GM10266 (cell line): ENCODE data around the gene WHAMM.

ENCODE experiments used
- DNase-seq: peaks from one replicate; pipeline ENCODE4 v3.0.0; 2012; ENCODE audit errors: extremely low spot score
- TF ChIP-seq, protein P1 (sequence below): IDR thresholded peaks from 2 replicates; pipeline ENCODE4 v1.5.1; 2012; ENCODE audit warnings: mild to moderate bottlenecking, low read depth; ENCODE audit not compliant: control insufficient read depth, insufficient read depth; ENCODE audit errors: missing control alignments

Gene WHAMM

DNA sequence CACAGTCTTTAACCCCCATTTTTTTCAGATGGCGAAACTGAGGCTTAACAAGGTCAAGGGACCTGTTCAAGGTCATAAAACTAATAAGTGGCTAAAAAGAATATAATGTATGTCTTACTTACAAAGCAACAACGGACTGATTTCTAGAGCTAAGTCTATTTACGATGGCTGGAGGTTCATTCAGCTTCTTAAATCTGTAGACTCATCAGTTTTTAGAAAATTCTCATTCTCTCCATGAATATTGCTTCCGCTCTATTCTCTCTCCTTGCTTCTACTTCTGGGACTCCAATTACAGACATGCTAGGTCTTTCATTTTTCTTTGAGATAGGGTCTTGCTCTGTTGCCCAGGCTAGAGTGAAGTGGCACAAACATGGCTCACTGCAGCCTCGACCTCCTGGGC lies 68.9 kb downstream of the WHAMM start:
- DNase-seq = no peak
- TF ChIP-seq, protein P1, sequence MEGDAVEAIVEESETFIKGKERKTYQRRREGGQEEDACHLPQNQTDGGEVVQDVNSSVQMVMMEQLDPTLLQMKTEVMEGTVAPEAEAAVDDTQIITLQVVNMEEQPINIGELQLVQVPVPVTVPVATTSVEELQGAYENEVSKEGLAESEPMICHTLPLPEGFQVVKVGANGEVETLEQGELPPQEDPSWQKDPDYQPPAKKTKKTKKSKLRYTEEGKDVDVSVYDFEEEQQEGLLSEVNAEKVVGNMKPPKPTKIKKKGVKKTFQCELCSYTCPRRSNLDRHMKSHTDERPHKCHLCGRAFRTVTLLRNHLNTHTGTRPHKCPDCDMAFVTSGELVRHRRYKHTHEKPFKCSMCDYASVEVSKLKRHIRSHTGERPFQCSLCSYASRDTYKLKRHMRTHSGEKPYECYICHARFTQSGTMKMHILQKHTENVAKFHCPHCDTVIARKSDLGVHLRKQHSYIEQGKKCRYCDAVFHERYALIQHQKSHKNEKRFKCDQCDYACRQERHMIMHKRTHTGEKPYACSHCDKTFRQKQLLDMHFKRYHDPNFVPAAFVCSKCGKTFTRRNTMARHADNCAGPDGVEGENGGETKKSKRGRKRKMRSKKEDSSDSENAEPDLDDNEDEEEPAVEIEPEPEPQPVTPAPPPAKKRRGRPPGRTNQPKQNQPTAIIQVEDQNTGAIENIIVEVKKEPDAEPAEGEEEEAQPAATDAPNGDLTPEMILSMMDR = no peak

DNA sequence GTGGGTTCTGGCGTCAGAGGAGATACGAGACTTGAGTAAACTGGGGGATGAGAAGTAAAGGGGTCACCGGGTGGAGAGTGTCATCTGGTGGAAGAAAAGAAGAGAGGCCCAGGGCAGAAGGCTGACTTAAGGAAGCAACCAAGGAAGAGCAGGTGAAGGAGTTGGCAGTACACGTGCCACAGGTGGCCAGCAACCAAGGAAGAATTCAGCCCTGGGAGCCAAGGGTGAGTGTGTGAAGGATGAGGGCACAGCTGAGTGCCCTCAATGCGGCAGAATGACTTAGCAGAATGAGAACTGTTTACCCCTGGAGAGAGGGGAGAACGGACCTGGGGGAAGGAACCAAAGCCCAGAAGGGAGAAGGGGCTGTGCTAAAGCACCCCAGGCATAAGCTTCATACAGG lies 71.3 kb downstream of the WHAMM start:
- no peak for DNase-seq
- TF ChIP-seq, protein P1 = no peak

DNA sequence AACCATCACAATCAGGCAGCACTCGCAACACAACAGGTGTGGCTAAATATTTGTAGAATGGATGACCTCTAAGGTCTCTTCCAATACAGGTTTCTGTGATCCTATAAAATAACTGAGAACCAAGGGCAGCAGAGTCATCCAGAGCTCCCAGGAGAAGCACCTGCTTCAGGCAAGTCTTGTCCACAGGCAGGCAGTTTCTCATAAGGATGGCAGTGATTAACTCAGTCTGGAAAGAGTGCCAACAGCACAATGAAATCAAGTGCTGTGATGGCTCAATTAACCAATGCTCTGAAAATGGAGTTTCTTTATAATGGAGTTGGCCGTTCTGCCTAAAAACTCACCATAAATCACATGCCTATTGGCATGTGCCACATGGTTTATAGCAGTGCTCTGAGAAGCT lies 72.3 kb downstream of the WHAMM start:
- TF ChIP-seq, protein P1 = no peak
- DNase-seq = no peak

DNA sequence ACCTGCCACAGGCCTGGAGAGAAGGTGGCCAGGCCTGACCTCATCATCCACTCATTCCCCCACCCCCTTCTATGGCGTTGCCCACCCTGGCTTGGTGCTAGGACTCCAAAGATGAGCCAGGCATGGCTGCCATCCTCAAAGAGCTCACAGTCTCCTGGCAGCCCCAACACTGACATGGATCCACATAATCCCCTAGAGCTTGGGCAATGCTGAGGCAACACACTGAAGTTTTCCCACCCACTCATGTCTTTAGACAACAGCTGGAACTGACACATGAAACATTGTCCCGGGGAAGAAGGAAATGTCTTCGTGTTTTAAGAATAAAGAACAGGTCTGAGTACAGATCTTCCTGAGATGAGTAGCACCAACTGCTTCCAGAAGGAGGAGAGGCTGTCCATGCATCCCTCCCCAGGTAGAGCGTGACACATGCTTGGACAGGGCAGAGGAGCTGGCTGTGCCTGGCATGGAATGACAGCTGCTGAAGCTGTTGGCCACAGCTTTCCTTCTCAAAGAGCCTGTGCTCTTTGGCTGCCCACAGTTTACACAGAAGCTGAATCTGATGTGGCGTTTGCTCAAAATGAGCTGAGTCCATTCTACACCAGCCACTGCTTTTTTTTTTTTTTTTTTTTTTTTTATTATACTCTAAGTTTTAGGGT lies 73.0 kb downstream of the WHAMM start:
- TF ChIP-seq, protein P1 = no peak
- DNase-seq = no peak
